Urothelium cell line (cell line): Measurements from ENCODE around the gene OR8B3.

Source experiments
- DNase-seq: peaks from one replicate; pipeline ENCODE4 v3.0.0; 2011; ENCODE audit warnings: low spot score, mixed read lengths
- FAIRE-seq: peaks from 2 replicates; lab custom pipeline; 2011; peaks lifted over from hg19 to GRCh38; lab: Jason Lieb, UNC

The OR8B3 gene

GRCh38 chr11:124376280-124376679 lies 22.5 kb downstream of the OR8B3 start:
- FAIRE-seq = no peak
- DNase-seq = no peak

GRCh38 chr11:124359566-124359965 lies 39.3 kb downstream of the OR8B3 start:
- FAIRE-seq (no peak), DNase-seq (no peak)

GRCh38 chr11:124346311-124346955 lies 52.4 kb downstream of the OR8B3 start:
- DNase-seq (no peak), FAIRE-seq (no peak)
